ENCODE measurements around the gene NMT2.
"Not testable (repeated sequence)": the region's sequence is repeated elsewhere in the genome, so short reads cannot be mapped to it uniquely, and the experiment has no call there.

NMT2 gene

DNA sequence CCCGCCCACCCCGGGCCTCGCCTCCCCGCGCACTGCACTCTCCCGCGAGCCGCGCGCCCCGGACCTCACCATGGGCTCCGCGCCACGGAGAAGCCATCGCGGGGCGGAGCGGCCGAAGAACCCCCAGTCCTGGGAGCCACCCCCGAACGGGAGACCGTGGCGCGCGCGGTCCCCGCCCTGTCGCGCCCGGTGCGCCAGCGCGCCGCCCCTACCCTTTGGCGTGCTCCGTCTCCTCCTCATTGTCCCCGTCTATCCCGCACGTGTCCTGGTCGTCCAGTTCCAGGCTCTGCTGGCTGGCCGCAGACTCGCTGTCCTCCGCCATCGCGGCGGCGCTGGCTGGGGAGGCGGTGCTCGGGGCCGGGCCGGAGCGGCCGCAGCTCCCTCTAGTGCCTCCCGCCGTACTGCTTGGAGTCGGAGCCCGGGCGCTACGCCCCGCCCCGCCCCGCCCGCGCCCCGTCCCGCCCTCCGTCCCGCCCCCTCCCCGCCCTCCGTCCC, at the start of gene NMT2:
Gene NMT2 (minus strand): TSS at position 403 of the 495 bp plus-strand sequence. CDS start 81 bp downstream, at position 322.
- Mint-ChIP-seq H3K4me1 (peaks cover 54% of the 10 kb centered on the region), H3K4me3 (peak within 1 kb of the TSS; percentile 86), H3K36me3 (ENCODE audit: low read depth) (peaks cover 1% of the 10 kb centered on the region), H3K27me3 (no peaks in the 10 kb centered on the region), H3K9me3 (no peaks in the 10 kb centered on the region), H3K27ac (peak within 1 kb of the TSS; percentile 87)
- ATAC-seq (peak; percentile 82), DNase-seq (no peak)

DNA sequence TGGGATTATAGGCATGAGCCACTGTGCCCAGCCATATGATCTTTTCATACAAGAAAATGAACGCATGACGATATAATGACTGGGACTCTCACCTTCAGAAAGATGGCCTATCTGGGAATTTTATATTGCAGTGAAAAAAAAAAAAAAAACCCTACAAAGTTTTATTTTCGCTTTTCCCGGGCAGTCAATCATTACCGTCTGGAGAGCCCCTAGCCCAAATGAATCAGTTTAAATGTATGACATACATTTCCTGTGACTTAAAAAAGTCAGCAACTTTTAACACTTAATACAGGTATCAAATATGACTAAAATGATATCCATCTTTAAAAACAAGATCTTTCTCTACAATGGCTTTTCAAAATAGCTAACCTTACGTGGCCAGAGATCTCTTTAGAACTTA, 48.2 kb upstream of the NMT2 start:
- no peak overlapping the region for H3K27ac Mint-ChIP-seq
- H3K27me3 Mint-ChIP-seq, result no peaks in the 10 kb centered on the region
- H3K4me1 Mint-ChIP-seq, result peaks cover 3% of the 10 kb centered on the region
- DNase-seq, result no peak
- no peak for ATAC-seq
- no peak overlapping the region for H3K4me3 Mint-ChIP-seq
- H3K9me3 Mint-ChIP-seq, result no peaks in the 10 kb centered on the region
- no peaks in the 10 kb centered on the region for H3K36me3 Mint-ChIP-seq (ENCODE audit: low read depth)

GRCh38 chr10:15214237-15214636, 45.7 kb upstream of the NMT2 start:
- Mint-ChIP-seq H3K4me3 (no peak overlapping the region), H3K9me3 (no peaks in the 10 kb centered on the region), H3K4me1 (peaks cover 23% of the 10 kb centered on the region), H3K27ac (no peak overlapping the region), H3K27me3 (no peaks in the 10 kb centered on the region), H3K36me3 (ENCODE audit: low read depth) (no peaks in the 10 kb centered on the region)
- DNase-seq (no peak), ATAC-seq (no peak)

GRCh38 chr10:15213461-15213861, 45.0 kb upstream of the NMT2 start:
- H3K9me3 Mint-ChIP-seq, result no peaks in the 10 kb centered on the region
- no peaks in the 10 kb centered on the region for H3K27me3 Mint-ChIP-seq
- no peak overlapping the region for H3K27ac Mint-ChIP-seq
- ATAC-seq (no peak), DNase-seq (no peak)
- H3K4me1 Mint-ChIP-seq, result peaks cover 30% of the 10 kb centered on the region
- no peak overlapping the region for H3K4me3 Mint-ChIP-seq
- H3K36me3 Mint-ChIP-seq (ENCODE audit: low read depth), result no peaks in the 10 kb centered on the region

GRCh38 chr10:15211464-15211979, 43.0 kb upstream of the NMT2 start:
- no peaks in the 10 kb centered on the region for H3K36me3 Mint-ChIP-seq (ENCODE audit: low read depth)
- no peaks in the 10 kb centered on the region for H3K9me3 Mint-ChIP-seq
- DNase-seq, result no peak
- H3K4me1 Mint-ChIP-seq, result peaks cover 48% of the 10 kb centered on the region
- H3K27ac Mint-ChIP-seq, result no peak overlapping the region
- ATAC-seq, result peak; percentile 9
- H3K4me3 Mint-ChIP-seq, result no peak overlapping the region
- H3K27me3 Mint-ChIP-seq, result no peaks in the 10 kb centered on the region

DNA sequence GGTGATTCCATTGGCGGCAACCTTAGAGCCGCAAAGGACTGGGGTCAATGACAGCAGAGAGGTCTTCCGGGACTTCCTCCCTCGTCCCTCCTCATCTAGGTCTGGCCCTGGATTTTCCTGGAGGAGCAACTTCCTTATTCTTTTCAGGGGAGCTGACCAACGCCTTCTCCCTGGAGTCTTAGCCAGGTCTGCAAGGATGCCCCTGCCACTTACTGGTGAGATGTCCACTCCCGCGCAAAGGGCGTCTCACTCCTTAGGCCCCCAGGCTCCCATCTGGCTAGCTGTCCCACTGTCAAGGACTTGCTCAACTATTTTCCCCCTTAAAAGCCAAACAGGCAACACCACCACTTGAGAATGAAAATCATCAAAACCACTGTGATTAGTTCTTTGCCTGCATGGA, 42.0 kb upstream of the NMT2 start:
- no peaks in the 10 kb centered on the region for H3K27me3 Mint-ChIP-seq
- no peak for DNase-seq
- no peak for ATAC-seq
- H3K9me3 Mint-ChIP-seq, result no peaks in the 10 kb centered on the region
- no peak overlapping the region for H3K4me3 Mint-ChIP-seq
- no peaks in the 10 kb centered on the region for H3K36me3 Mint-ChIP-seq (ENCODE audit: low read depth)
- peaks cover 49% of the 10 kb centered on the region for H3K4me1 Mint-ChIP-seq
- no peak overlapping the region for H3K27ac Mint-ChIP-seq

DNA sequence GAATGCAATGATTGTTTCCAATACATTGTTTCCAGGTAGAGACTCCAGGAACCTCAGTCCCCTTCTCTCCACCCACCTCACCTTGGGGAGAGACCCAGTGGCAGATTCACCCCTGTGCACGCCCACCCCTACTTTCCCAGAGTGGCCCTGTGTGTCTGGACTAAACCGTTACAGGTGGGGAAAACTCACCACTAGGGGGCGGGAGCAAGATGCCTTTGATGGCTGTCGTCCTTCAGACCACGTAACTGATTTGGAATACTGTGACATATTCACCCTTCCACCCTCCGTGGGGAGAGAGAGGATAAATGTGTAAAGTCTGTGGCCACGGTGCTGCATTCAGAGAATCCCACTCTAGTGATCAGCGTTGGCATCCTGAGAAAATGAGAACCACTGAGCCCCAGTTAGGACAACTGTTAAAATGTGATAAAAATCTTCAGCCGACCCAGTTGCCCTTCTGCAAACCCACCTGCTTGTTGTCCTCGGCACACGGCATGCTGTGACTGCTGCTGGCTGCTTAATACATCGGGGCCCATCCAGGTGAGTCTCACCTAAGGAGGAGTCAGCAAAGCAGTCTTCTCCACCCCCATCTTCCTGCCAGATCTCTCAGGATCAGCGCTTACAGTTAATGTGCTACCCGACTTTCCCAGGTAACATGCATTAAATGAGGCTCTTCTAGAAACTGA, 41.5 kb upstream of the NMT2 start:
- Mint-ChIP-seq H3K9me3 (no peaks in the 10 kb centered on the region), H3K4me1 (peaks cover 49% of the 10 kb centered on the region), H3K27ac (no peak overlapping the region), H3K4me3 (no peak overlapping the region), H3K36me3 (ENCODE audit: low read depth) (no peaks in the 10 kb centered on the region), H3K27me3 (no peaks in the 10 kb centered on the region)
- DNase-seq (peak; percentile 88), ATAC-seq (peak; percentile 72)

- ATAC-seq (no peak), DNase-seq (no peak)
- Mint-ChIP-seq H3K4me3 (peak overlapping the region; percentile 81), H3K4me1 (peaks cover 49% of the 10 kb centered on the region), H3K27ac (peak overlapping the region; percentile 88), H3K27me3 (no peaks in the 10 kb centered on the region), H3K9me3 (no peaks in the 10 kb centered on the region), H3K36me3 (ENCODE audit: low read depth) (no peaks in the 10 kb centered on the region)
Observed at GRCh38 chr10:15208221-15208620, 39.7 kb upstream of the NMT2 start.

GRCh38 chr10:15207410-15207809, 38.9 kb upstream of the NMT2 start:
- not testable (repeated sequence) for DNase-seq; H3K36me3 Mint-ChIP-seq (ENCODE audit: low read depth); ATAC-seq; H3K27me3 Mint-ChIP-seq; H3K4me3 Mint-ChIP-seq; H3K9me3 Mint-ChIP-seq
- H3K27ac Mint-ChIP-seq, result peak overlapping the region; percentile 88
- H3K4me1 Mint-ChIP-seq, result peaks cover 54% of the 10 kb centered on the region

DNA sequence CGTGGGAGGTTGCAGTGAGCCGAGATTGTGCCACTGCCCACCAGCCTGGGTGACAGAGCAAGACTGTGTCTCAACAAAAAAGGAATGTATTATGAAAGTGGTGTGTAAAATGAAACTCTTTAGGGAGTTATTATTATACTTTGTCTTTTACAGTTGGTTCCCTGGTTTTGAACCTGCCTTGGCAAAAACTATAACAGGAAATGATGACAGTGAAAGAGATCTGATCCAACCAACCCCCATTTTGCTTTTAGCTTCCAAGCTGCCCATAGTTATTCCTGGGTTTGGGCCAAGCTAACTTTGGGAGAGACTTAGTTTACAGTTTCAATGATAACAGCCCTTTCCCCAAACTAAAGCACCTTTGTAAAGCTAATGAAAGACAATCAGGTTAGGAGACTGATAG, 34.1 kb upstream of the NMT2 start:
- H3K27ac Mint-ChIP-seq, result no peak overlapping the region

DNA sequence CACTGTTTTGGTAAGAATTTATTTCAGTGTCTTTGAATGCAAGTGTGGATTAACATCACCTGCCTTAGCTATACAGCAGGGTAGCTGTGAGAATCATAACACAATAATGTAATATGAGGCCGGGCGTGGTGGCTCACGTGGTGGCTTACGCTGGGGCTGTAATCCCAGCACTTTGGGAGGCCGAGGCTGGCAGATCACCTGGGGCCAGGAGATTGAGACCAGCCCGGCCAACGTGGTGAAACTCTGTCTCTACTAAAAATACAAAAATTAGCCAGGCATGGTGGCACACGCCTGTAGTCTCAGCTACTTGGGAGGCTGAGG, 33.8 kb upstream of the NMT2 start:
- DNase-seq, result not testable (repeated sequence)

More for the DNA sequence above, 34.1 kb upstream of the NMT2 start:
- no peaks in the 10 kb centered on the region for H3K9me3 Mint-ChIP-seq
- ATAC-seq (no peak), DNase-seq (no peak)
- peaks cover 41% of the 10 kb centered on the region for H3K4me1 Mint-ChIP-seq
- no peaks in the 10 kb centered on the region for H3K36me3 Mint-ChIP-seq (ENCODE audit: low read depth)
- no peaks in the 10 kb centered on the region for H3K27me3 Mint-ChIP-seq
- no peak overlapping the region for H3K4me3 Mint-ChIP-seq

DNA sequence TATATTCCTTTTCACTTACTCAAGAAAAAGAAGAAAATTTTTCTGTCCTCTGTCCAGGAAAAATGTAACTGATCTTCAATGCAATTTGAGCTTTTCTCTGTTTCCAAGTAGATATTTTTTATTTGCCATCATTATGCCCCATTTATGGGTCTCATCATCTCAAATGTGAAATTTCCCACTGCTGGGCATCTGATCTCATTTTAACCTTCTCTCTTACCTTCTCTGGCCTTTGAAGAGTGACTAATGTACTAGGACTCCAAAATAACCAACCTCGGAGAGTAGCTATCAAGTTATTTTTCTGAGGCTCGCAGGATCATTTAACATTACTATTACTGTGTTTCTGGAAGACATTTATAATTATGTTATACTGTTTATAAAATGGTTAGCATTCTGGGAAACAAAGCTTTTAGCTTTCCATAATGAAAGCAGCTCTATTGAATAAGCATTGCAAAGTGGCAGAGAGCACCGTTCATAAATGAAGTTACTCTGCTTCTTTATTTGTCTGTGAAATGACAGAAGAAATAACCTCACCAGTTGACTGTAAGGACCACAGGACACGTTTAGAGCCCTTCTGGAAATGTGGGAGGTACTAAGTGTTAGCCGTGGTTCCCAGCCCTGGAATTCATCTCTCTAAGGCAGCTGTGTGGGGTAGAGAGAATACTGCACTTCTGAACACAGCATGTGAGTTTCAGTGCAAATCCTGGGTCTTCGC, 33.3 kb upstream of the NMT2 start:
- ATAC-seq (no peak), DNase-seq (no peak)
- Mint-ChIP-seq H3K4me3 (no peak overlapping the region), H3K36me3 (ENCODE audit: low read depth) (no peaks in the 10 kb centered on the region), H3K4me1 (peaks cover 42% of the 10 kb centered on the region), H3K27ac (no peak overlapping the region), H3K27me3 (no peaks in the 10 kb centered on the region), H3K9me3 (no peaks in the 10 kb centered on the region)

More for the DNA sequence above, 33.8 kb upstream of the NMT2 start:
- H3K27me3 Mint-ChIP-seq; H3K4me3 Mint-ChIP-seq; H3K36me3 Mint-ChIP-seq (ENCODE audit: low read depth); H3K27ac Mint-ChIP-seq; ATAC-seq; H3K9me3 Mint-ChIP-seq: not testable (repeated sequence)
- peaks cover 41% of the 10 kb centered on the region for H3K4me1 Mint-ChIP-seq

DNA sequence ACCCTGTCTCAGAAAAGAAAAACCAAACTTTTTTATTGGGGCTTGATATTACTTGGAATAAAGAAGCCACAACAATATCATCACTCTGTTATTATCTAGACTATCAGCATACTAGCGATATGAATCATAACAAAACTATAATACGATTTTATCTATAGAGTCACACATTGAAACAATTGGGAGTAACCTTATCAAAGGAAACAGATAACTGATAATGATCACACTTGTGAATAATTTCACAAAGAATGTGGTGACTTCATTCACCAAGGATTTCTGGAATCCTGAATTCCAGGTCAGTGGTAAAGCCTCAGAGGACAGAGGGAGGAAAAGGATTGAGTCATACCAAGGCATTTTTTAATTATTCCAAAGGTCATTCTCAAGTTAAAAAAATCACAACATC, 32.1 kb upstream of the NMT2 start:
- no peaks in the 10 kb centered on the region for H3K27me3 Mint-ChIP-seq
- no peaks in the 10 kb centered on the region for H3K36me3 Mint-ChIP-seq (ENCODE audit: low read depth)
- ATAC-seq (no peak), DNase-seq (no peak)
- H3K9me3 Mint-ChIP-seq, result no peaks in the 10 kb centered on the region
- peaks cover 46% of the 10 kb centered on the region for H3K4me1 Mint-ChIP-seq
- no peak overlapping the region for H3K4me3 Mint-ChIP-seq
- no peak overlapping the region for H3K27ac Mint-ChIP-seq

GRCh38 chr10:15197911-15198310, 29.4 kb upstream of the NMT2 start:
- Mint-ChIP-seq H3K27me3 (no peaks in the 10 kb centered on the region), H3K27ac (no peak overlapping the region), H3K4me3 (no peak overlapping the region), H3K4me1 (peaks cover 48% of the 10 kb centered on the region), H3K36me3 (ENCODE audit: low read depth) (no peaks in the 10 kb centered on the region), H3K9me3 (no peaks in the 10 kb centered on the region)
- ATAC-seq (no peak), DNase-seq (no peak)

- no peak for ATAC-seq
- H3K4me1 Mint-ChIP-seq, result peaks cover 45% of the 10 kb centered on the region
Observed at GRCh38 chr10:15197276-15197675, 28.8 kb upstream of the NMT2 start.

More at GRCh38 chr10:15197276-15197675, 28.8 kb upstream of the NMT2 start:
- H3K36me3 Mint-ChIP-seq (ENCODE audit: low read depth), result no peaks in the 10 kb centered on the region
- no peak overlapping the region for H3K4me3 Mint-ChIP-seq
- peak overlapping the region; percentile 4 for H3K27ac Mint-ChIP-seq
- H3K9me3 Mint-ChIP-seq, result no peaks in the 10 kb centered on the region
- DNase-seq, result no peak
- no peaks in the 10 kb centered on the region for H3K27me3 Mint-ChIP-seq
